Neural crest cell (in vitro differentiated cells): Measurements from ENCODE around the gene WSCD2. TPM values are rescaled to one million over a fixed set of nuclear protein-coding genes. Genes with fewer than 3 reads are reported as not detected.
A peak's percentile ranks its signal among the peaks of the same experiment; 100 is the strongest.

ENCODE experiments used
- DNase-seq: peaks from one replicate; pipeline ENCODE4 v3.0.0; 2021; ENCODE audit warnings: low read depth, mixed read lengths, low spot score
- H3K27ac Mint-ChIP-seq: one replicate; pipeline ENCODE4 v1.8.0; 2021; ENCODE audit warnings: mild to moderate bottlenecking, mixed read lengths; ENCODE audit not compliant: unreplicated experiment
- H3K27me3 Mint-ChIP-seq: 2 replicates; pipeline ENCODE4 v1.8.0; 2021; ENCODE audit warnings: low read depth, mild to moderate bottlenecking, mixed read lengths
- H3K36me3 Mint-ChIP-seq: 2 replicates; pipeline ENCODE4 v1.8.0; 2021; ENCODE audit warnings: low read depth, mild to moderate bottlenecking, mixed read lengths
- H3K4me1 Mint-ChIP-seq: 2 replicates; pipeline ENCODE4 v1.8.0; 2021; ENCODE audit warnings: mixed read lengths
- H3K4me3 Mint-ChIP-seq: one replicate; pipeline ENCODE4 v1.8.0; 2021; ENCODE audit warnings: mild to moderate bottlenecking, mixed read lengths
- H3K9me3 Mint-ChIP-seq: 2 replicates; pipeline ENCODE4 v1.8.0; 2021; ENCODE audit warnings: mixed read lengths
- total RNA-seq: library from RNA; stranded (reverse); gene quantifications from 2 replicates; pipeline ENCODE4 v1.2.1, GENCODE V29; 2021
- TF ChIP-seq, protein P1 (sequence below): fragments of 200-600 bp; sonication (generic); conservative IDR thresholded peaks from 2 replicates; pipeline ENCODE4 v1.5.0; 2021; ENCODE audit warnings: antibody characterized with exemption, mild to moderate bottlenecking

The WSCD2 gene
- total RNA-seq, 1 donor from 2014 or later, result 1.4 TPM

GRCh38 chr12:108128221-108129016 lies 669 bp upstream of the WSCD2 start:
- TF ChIP-seq, protein P1, sequence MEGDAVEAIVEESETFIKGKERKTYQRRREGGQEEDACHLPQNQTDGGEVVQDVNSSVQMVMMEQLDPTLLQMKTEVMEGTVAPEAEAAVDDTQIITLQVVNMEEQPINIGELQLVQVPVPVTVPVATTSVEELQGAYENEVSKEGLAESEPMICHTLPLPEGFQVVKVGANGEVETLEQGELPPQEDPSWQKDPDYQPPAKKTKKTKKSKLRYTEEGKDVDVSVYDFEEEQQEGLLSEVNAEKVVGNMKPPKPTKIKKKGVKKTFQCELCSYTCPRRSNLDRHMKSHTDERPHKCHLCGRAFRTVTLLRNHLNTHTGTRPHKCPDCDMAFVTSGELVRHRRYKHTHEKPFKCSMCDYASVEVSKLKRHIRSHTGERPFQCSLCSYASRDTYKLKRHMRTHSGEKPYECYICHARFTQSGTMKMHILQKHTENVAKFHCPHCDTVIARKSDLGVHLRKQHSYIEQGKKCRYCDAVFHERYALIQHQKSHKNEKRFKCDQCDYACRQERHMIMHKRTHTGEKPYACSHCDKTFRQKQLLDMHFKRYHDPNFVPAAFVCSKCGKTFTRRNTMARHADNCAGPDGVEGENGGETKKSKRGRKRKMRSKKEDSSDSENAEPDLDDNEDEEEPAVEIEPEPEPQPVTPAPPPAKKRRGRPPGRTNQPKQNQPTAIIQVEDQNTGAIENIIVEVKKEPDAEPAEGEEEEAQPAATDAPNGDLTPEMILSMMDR, result no peak
- H3K4me3 Mint-ChIP-seq, result peak overlapping the region; percentile 72

GRCh38 chr12:108131035-108131434 lies 1.9 kb downstream of the WSCD2 start:
- TF ChIP-seq, protein P1, result no peak
- H3K9me3 Mint-ChIP-seq, result no peaks in the 10 kb centered on the region
- no peaks in the 10 kb centered on the region for H3K36me3 Mint-ChIP-seq
- no peak overlapping the region for H3K27ac Mint-ChIP-seq
- no peak overlapping the region for H3K4me3 Mint-ChIP-seq
- peaks cover 6% of the 10 kb centered on the region for H3K4me1 Mint-ChIP-seq
- DNase-seq, result no peak
- peaks cover 88% of the 10 kb centered on the region for H3K27me3 Mint-ChIP-seq

More at GRCh38 chr12:108128221-108129016, 669 bp upstream of the WSCD2 start:
- Mint-ChIP-seq H3K4me1 (peaks cover 6% of the 10 kb centered on the region), H3K36me3 (no peaks in the 10 kb centered on the region), H3K27ac (no peak overlapping the region), H3K9me3 (no peaks in the 10 kb centered on the region), H3K27me3 (peaks cover 86% of the 10 kb centered on the region)
- no peak for DNase-seq

DNA sequence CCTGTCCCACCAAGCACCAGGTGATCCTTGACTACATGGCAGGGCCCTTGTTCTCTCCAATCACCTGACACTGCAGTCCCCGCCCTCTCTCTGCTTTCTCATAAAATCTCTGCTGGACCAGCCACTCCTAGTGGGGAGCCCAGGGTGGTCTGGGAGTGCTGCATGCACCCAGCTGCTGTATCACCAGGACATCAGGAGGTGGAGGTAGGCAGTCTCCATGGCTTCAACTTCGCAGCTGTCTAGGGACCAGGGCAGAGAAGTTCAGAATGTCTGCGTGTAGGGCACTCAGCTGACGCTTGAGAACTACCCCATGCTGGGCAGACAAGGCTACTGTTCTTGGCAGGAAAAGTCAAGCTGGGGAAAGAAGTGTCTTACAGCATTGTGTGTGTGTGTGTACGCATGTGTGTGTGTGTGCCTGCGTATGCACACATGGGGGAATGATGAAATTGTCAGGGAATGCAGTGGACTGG lies 2.6 kb downstream of the WSCD2 start:
- DNase-seq, result no peak
- H3K9me3 Mint-ChIP-seq, result no peaks in the 10 kb centered on the region
- peaks cover 82% of the 10 kb centered on the region for H3K27me3 Mint-ChIP-seq
- H3K36me3 Mint-ChIP-seq, result no peaks in the 10 kb centered on the region
- H3K27ac Mint-ChIP-seq, result no peak overlapping the region
- H3K4me1 Mint-ChIP-seq, result peaks cover 6% of the 10 kb centered on the region
- no peak overlapping the region for H3K4me3 Mint-ChIP-seq
- TF ChIP-seq, protein P1, result no peak

DNA sequence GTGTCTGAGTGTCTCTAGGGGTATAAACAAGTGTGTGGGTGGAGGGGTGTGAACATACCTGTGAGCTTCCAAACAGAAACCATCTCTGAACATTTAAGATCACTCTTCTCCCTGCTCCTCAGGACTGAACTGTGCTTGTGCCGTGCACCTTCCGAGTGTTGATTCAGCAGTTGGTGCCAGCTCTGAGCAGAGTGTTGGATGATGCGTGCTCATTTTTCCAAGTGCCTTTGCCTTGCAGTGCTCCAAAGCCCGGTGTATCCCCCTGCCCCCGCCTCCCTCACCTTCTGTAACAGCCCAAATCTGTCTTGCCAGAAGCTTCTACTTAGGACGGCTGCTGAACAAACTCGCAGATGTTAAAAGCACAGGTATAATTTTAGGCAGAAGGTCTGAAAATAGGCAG lies 4.4 kb downstream of the WSCD2 start:
- H3K27me3 Mint-ChIP-seq, result peaks cover 67% of the 10 kb centered on the region

GRCh38 chr12:108134744-108135143 lies 5.7 kb downstream of the WSCD2 start:
- no peaks in the 10 kb centered on the region for H3K36me3 Mint-ChIP-seq
- H3K4me1 Mint-ChIP-seq, result no peaks in the 10 kb centered on the region
- DNase-seq, result no peak
- TF ChIP-seq, protein P1, result no peak
- peaks cover 61% of the 10 kb centered on the region for H3K27me3 Mint-ChIP-seq
- no peaks in the 10 kb centered on the region for H3K9me3 Mint-ChIP-seq
- no peak overlapping the region for H3K27ac Mint-ChIP-seq
- no peak overlapping the region for H3K4me3 Mint-ChIP-seq

More for the DNA sequence above, 4.4 kb downstream of the WSCD2 start:
- Mint-ChIP-seq H3K36me3 (no peaks in the 10 kb centered on the region), H3K9me3 (no peaks in the 10 kb centered on the region), H3K27ac (no peak overlapping the region), H3K4me3 (no peak overlapping the region), H3K4me1 (no peaks in the 10 kb centered on the region)
- no peak for DNase-seq
- TF ChIP-seq, protein P1, result no peak
